Dedifferentiated amniotic fluid mesenchymal stem cell (primary cell): ENCODE data around the gene RFTN1.
A peak's percentile ranks its signal among the peaks of the same experiment; 100 is the strongest.

ENCODE experiments used
- DNase-seq: peaks from one replicate; pipeline ENCODE4 v3.0.0-alpha.2; 2016; ENCODE audit errors: extremely low spot score

The RFTN1 gene

DNA sequence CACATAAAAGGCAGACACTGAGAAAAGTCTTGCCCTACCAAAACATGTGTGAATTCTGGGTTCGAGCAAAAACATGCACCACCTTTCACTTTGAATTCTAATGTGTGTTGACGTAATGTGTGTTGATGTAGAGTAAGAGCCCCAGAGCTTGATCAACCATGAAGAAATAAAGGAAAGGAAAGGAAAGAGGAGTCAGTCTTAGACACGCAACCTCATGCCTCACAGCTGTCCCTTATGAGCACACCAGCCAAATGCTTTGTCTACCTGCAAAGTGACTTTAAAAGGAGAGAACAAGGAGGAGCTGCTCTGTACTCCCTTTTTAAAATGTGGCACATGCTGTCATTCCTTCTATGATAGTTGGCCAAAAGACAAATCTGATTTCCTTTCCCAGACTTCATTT, 80.8 kb downstream of the RFTN1 start:
- DNase-seq, result no peak

DNA sequence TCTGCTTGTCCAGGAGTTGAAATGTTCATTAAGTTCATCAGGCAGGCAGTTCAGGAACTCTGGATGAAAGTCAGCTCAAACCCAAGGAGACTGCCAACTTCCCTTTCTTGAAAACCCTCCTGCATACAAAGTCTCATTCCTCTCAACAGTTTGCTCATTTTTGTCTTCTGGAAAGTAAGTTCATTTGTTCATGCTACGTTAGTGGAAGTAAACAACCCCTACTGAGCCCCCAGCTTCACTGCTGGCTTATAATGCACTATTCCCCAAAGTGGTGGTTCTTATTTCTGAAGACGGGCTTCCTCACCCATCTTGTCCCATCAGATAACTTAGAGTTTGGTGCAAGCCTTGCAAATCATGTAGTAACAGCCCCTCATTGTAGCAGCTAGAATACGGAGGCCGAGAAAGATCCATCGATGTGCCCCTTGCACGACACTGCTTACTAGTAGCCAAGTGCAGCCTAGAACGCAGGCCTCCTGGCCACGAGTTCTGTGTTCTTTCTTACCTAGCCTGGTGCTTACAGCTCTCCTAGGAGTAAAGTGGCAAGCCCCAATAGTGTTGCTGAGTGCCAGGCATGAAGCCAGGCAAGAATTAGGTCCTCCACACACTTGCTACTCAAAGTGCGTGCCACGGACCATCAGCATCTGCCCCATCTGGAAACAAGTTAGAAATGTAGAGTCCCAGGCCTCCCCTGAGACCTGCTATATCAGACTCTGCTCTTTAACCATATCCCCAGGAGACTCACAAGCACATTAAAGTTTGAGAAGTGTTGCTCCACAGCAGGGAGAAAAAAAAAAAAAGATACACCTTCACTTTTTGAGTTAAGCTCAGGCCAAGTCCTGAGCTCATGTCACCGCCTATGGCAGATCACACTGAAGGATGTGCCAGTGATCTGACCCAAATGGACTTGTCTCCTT, 82.5 kb downstream of the RFTN1 start:
- no peak for DNase-seq

DNA sequence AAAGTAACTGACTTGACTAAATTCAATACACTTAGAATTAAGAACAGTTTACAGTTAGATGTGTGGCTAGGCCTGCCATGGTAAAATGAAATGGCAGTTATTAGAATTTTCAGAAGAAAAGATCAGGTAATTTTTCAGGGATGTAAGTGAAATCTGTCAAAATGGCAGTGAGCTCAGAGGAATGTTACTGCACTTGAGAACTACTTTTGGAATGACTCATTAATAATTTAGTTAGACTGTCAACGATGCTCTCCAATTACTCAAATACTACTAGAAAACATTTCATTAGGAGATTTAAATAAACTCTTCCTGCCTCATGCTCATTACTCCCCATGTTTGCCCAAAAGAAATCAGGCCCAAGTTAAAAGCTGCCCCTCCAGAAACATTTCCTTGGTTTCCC, 84.4 kb downstream of the RFTN1 start:
- no peak for DNase-seq

DNA sequence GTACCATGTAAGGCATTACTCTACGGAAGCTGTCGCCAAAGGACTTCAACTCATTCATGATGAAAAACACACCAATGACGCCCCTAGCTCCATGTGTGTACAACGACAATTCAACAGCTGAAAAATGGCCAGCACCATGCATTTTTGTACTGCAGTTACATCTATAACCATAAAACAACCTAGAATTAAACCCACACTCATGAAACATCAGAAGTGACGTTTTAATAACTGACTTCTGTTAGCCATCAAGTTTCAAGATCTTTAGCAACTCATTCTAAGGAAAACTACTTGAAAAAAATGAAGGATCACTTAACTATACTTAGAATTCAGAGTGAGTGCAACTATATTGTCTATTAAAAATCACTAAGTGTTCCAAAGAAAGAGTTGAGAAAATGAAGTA, 84.9 kb downstream of the RFTN1 start:
- DNase-seq, result no peak

DNA sequence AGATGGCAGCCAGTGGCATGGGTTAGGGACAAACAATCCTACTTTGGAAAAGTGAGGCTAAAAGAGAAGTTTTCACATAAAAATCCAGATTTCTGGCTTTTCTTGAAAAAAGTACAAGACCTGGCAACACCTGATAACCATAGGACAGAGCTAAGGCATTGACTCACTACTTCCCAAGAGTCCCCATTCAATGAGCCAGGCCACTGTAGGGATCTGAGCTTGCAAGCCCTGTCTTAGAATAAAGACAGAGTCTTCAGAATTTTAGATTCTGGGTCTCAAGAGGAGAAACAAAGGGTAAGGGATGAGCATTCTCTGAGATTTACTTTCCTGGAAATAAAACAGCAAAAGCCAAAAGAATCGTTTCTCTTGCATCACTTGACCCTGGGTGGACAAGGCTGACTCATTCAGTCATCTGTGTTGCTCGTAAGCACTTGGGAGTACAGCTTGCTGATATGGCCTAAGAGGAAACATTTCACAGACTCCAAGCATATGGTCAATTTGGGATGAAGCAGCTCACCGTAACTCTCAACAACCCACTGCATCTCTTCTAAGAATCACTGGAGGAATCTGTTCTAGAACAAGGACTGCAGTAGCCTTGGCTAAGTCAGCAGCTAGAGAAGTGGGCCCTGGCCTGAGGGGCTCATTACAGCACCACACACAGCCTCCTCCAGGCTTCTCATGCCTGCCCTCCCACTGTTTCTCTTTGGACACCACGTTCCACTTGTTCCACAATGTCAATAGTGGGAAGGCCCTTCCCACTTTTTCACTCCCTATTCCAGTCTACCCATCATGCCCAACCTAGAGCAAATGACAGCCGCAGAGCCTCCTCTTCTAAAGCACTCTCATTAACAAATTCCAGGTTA, 86.2 kb downstream of the RFTN1 start:
- peak; percentile 82 for DNase-seq

DNA sequence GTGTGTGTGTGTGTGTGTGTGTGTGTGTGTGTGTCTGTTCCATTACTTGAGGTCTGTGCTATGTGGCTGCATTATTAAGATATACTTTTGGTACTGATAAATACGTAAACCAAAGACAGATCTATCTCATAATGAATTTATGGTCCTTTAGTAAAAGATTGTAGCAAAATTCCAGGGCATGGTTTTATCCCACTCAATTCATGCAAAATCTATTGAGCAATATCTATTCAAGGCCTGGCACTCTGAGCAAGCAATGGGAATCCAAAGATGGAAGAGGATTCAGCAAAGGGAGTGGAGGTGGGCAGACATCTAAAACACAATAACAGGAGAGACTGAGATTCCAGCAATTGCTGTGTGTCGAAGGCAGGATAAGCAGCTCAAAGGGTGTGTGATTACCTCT, 86.8 kb downstream of the RFTN1 start:
- no peak for DNase-seq

DNA sequence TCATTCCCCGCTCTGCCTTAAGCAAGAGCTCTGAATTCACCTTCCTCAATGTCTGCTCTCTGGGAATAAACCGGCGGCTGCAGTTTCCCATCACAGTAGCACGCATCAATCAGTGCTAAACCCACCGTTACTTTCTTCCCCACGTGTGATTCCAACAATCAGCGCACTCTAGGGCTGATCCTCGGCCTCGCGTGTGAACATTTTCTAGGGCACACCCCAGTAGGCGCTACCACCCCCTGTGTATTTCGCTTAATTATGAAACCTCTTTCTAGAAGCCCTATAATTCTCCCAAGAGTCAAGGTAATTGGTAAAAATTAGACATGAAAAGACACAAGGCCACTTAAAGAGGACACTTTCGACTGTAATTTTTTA, 87.5 kb downstream of the RFTN1 start:
- DNase-seq, result no peak

DNA sequence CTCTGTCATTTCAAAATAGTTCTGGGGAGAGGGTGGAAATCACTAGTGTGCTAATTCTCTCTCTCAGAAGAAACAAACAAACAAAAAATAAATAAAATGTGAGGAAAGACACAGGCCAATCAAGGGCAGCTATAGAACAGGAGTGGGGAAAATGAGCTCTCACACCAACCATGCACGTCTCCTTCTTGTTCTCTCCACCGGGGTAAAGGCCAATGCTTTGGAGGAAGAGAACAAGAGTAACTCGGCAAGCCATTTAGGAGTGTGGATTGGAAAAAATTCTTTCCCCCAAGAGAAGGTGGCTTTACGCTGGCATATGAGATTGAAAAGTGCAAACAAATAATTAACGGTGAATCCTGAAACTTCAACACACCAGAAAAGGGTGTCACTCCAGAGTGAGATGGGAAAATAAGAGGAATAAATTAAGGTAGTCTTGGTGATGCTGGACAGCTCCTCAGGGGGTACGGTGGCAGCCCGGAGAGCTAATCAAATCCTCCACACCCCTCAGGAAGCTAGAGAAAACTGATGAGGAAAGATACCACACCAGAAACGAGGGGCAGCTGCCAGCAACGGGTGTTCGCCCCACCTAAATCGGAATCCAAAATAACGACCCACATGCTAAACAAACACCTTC, 88.0 kb downstream of the RFTN1 start:
- DNase-seq, result no peak

DNA sequence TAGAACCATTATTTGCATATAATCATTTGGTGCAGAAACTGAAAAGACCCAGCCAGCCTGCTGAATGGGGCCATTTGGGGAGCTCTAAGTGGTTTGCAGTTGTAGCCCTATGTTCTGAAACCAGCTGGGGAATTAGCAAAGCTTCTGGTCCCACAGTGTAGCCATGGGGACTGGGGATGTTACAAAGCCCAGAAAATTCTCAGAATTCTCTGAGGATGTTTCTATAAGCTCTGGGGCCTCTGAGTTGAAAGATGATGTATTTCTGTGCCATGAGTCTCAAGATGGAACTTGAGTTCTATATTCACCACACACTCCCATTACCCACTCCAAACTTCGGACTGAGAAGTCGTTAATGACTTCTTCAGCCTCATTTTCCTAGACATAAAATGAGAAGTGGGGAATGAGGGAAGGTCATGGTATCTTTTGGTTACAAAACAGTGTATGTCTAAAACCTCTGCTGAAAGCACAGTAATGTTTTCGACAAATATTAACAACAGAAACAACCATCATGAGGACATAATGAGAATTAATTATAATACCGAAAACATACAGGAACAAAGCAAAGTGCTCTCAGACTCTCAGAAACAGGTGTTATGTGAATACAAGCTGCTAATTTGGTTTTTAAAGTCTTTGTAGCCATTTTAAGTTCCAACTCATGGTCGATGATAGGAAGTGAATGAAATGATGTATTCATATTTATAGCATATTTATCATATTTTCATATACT, 89.4 kb downstream of the RFTN1 start:
- no peak for DNase-seq

DNA sequence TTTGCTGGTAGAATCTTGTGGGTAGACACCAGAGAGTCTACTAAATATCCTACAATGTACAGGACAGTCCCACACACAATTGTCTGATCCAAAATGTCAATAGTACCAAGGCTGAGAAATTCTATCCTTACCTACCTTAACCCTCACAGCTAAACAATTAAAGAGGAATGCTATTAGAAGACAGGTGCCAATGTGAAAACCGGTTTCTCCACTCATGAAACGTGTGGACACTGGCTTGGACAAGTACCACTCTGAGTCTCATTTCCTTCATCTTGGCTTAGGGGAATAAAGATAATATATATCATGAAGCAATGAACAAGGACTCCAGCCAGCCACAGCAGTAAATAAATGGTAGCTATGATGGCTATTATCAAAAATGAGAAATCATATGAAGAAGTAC, 90.2 kb downstream of the RFTN1 start:
- DNase-seq, result no peak

DNA sequence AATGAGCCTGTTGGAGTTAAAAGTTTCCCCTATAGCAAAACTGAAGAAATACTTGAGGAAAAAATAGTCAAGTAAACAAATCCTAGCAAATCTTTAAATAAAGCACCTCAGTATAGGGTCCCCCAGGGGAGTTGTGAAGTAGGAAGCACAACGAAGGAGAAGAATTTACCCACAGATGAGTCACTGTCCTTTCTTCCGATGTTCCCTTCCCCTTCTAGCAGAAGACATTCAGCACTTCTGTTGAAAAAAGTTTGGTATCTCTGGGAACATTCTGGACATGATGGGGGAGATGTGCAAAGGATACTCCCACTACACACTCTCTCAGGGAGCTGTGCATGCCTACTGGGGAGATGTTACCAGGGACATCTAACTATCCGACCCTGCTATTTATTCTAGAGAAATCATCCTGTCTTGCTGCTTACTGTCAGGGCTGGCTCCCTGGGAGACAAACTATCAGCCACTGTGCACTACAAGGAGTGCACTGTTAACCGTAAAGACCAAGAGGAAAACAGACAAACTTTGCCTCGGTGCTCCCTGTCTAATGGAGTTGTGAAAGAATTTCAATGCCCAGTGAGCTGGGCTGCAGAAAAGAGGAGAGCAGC, 93.8 kb downstream of the RFTN1 start:
- no peak for DNase-seq

DNA sequence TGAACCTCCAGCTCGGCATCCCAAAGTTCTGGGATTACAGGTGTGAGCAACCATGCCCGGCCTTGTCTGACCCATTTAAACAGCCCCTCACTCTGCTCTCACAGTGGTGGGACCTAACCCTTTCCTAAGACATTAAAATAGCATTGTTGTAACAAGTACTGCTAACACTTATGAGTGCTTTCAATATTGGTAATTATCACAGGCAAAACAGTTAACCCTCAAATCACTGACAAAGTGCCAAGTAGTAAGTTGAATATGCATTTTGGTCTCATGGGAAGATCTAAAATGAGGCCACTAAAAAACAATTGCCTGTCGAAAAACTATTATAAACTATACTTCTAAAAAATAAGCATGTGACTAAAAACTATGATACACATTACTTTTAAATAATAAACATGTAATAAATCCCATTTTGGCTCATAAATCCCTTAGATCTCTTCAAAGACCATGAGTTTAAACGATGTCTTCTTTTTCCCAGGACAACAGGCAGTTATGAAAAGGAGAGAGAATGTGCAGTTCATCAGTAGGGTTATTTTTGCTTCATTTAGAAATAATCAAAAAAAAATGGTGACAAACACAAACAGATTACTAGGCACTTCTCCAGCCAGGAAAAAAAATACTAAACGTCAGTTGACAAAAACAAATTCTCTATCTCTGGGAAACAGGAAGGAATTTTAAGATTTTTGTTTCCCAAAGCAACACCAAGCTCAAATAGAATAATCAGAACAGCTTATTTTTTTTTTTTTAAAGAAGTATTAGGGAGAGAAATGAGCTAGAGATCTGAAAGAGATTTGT, 95.4 kb downstream of the RFTN1 start:
- DNase-seq, result no peak

DNA sequence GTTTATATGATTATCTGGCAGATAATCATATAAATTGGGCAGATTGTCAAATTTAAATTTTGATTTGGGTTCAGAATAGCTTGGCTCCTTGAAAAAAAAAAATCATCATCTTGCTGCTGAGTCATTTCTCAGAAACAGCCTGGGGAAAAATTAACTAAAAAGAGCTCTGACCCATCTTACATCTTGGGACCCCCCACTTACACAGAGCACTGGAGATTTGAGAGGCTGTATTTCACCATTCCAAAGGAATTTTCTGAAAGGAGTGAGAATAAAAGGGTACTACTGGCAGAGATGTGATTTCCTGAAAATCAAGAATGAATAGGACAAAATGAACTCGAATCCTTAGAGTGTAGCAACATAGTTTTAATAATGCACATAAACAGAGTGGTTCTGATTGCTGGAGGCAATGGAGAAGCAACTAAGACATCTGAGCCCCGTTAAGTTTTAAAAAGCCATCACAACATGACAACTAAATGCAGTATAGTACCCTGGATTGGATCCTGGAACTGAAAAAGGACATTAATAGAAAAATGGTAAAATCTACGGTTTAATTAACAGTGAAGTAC, 97.5 kb downstream of the RFTN1 start:
- DNase-seq, result no peak

DNA sequence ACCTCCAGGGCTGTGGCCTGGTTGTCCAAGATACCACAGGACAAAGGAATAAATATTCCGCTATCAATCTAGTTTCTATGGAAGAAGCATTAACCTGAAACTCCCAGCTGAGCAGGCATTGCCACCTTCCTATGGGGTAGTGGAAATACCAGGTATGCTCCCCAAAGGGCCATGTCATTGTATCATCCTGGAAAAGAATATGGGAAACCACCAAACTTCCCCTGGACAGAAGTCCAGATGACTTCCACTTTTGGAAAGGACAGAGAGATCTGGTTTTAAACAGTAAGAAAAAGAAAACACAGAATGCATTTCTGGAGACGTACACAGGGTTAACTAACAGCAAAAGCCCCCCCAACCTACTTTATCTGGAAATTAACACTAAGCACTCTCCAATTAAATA, 100.2 kb downstream of the RFTN1 start:
- DNase-seq, result no peak

DNA sequence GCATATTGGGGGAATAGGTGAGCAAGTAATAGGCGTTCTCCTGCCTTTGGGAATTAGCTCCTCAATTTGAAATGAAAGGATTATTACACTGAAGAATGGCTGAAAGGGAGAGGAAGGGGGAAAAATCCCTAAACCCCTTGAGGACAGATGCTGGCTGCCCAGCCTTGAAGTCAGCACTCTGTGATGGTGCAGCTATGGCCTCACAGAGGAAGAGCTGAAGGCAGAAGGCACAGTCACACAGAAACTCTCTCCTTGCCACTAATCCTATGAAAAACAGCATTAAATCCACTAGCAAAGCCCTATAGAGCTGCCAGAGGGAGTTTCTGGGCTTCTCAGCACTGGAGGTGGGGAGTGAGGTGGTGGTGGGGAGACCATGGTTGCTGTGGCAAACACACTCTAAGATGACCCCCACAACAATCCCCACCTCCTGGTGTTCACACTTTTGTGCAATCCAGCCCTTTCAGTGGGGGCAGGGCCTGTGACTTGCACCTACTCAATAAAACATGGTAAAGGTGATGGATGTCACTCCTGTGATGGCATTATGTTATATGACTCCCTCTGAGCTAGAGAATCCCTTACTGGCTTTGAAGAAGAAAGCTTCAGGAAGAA, 101.2 kb downstream of the RFTN1 start:
- no peak for DNase-seq

DNA sequence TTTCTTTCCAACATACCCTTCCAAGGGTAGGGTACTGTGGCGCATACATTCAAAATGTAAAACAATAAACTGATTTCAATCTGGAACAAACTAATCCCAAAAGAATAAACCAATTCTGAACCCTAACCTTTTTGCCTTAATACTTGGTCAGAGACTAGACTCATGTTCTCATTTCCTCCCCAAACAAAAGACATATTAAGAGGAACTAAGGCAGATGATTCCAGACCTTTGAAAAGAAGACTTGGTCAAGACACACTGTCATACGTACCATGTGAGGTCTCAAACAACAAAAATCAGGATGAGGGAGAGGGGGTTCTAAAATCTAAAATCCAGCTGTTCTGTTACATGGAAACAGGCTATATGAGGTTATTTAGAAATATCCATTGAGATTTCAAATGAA, 102.1 kb downstream of the RFTN1 start:
- DNase-seq, result no peak

DNA sequence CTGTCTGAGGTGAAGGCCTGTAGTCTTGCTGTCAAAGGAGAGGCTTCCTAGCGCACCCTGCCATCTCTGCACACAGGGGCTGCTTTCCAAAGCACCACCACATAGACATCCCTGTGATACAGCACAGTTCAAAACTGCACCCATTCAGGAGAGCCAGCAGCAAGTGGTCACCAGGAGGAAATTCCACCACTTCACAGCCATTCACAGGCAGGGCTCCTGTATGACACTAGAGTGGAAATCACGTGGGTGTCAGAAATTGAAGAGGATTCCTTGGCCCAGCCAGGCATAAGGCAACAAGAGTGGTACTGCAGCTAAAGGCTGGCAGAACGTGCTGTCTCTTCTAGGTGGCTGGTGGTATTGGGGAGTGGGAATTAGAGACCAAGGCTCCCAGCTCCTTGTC, 102.8 kb downstream of the RFTN1 start:
- DNase-seq, result no peak

DNA sequence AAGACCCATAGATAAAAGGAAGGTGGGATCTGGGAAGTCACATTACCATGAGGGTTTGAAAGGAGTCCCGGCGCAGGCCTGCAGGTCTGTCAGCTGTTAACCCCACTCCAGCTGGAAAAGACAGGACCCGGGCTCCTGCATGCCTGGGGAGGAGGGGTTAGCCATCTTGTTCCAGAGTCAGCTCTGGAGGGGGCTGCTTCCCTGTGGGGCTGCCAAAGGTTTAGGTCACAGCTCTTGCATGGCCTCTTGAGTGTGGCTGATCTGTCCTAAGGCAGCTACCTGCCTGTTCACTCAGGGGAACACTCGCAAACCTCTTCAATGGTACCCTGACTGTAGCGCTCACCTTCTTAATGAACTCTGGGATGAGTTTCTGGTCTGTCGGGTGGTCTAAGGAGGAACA, 104.5 kb downstream of the RFTN1 start:
- no peak for DNase-seq

DNA sequence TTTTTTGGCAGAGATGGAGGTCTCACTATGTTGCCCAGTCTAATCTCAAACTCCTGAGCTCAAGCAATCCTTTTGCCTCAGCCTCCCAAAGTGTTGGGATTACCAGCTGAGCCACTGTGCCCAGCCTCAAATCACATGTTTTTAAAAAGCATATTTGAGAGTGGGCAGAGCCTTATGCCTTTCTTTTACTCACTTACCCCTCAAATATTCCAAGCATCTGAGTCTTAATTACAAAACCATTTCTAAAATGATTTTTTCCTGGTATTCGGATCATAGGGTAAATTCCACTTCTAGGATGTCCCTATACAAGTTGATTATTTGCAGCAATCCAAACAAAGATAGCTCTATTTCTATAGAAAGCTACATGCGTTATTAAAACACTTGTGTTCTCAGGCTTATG, 106.1 kb downstream of the RFTN1 start:
- DNase-seq, result peak; percentile 36

DNA sequence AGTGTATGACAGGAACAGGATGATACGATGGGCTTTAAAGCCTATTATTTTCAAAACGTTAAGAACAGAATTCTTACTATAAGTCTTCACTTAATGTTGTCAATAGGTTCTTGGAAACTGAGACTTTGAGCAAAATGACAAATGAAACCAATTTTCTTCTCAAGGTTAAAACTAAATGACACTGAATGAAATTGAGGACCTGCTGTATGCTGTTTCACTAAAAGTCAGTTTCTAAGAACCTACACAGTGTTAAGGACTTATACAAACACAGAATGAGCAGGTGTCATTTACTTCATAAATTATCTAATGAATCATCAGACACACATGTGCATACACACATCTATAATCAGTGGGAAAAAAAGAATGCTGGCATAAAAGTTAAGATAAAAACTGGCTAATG, 106.9 kb downstream of the RFTN1 start:
- DNase-seq, result no peak
